Right kidney (tissue), 1 donor: ENCODE measurements around the gene MACROD2.
"Not testable (repeated sequence)": the region's sequence is repeated elsewhere in the genome, so short reads cannot be mapped to it uniquely, and the experiment has no call there.

Experiments
- DNase-seq: peaks from one replicate; pipeline ENCODE4 v3.0.0-alpha.2; 2016

MACROD2 gene

GRCh38 chr20:14957402-14957801, 962.1 kb downstream of the MACROD2 start:
- no peak for DNase-seq

GRCh38 chr20:14958626-14959025, 963.3 kb downstream of the MACROD2 start:
- no peak for DNase-seq

- no peak for DNase-seq
Observed at GRCh38 chr20:14959506-14960475, 964.5 kb downstream of the MACROD2 start.

- no peak for DNase-seq
Observed at GRCh38 chr20:14960831-14961230, 965.5 kb downstream of the MACROD2 start.

- DNase-seq: no peak
Observed at GRCh38 chr20:14963262-14963663, 967.9 kb downstream of the MACROD2 start.

GRCh38 chr20:14966203-14966602, 970.9 kb downstream of the MACROD2 start:
- DNase-seq: no peak

GRCh38 chr20:14966808-14967207, 971.5 kb downstream of the MACROD2 start:
- no peak for DNase-seq

GRCh38 chr20:14972256-14972655, 976.9 kb downstream of the MACROD2 start:
- DNase-seq: no peak

- no peak for DNase-seq
Observed at GRCh38 chr20:14972690-14973089, 977.4 kb downstream of the MACROD2 start.

- no peak for DNase-seq
Observed at GRCh38 chr20:14979453-14979986, 984.2 kb downstream of the MACROD2 start.

GRCh38 chr20:14981486-14981885, 986.2 kb downstream of the MACROD2 start:
- not testable (repeated sequence) for DNase-seq

GRCh38 chr20:14982324-14982723, 987.0 kb downstream of the MACROD2 start:
- not testable (repeated sequence) for DNase-seq

GRCh38 chr20:14984305-14984704, 989.0 kb downstream of the MACROD2 start:
- DNase-seq: no peak

- DNase-seq: no peak
Observed at GRCh38 chr20:14984768-14985622, 989.7 kb downstream of the MACROD2 start.

GRCh38 chr20:14986026-14986655, 990.8 kb downstream of the MACROD2 start:
- peak; percentile 49 for DNase-seq

- no peak for DNase-seq
Observed at GRCh38 chr20:14986656-14987055, 991.3 kb downstream of the MACROD2 start.

GRCh38 chr20:14989535-14990290, 994.4 kb downstream of the MACROD2 start:
- DNase-seq: no peak

GRCh38 chr20:14991023-14991422, 995.7 kb downstream of the MACROD2 start:
- DNase-seq: no peak

GRCh38 chr20:14992153-14992552, 996.8 kb downstream of the MACROD2 start:
- DNase-seq: no peak

GRCh38 chr20:14992961-14993360, 997.6 kb downstream of the MACROD2 start:
- no peak for DNase-seq

- DNase-seq: no peak
Observed at GRCh38 chr20:14996883-14997672, 1001.8 kb downstream of the MACROD2 start.
